Measurements from ENCODE around the gene ADCY9.

ADCY9 gene

DNA sequence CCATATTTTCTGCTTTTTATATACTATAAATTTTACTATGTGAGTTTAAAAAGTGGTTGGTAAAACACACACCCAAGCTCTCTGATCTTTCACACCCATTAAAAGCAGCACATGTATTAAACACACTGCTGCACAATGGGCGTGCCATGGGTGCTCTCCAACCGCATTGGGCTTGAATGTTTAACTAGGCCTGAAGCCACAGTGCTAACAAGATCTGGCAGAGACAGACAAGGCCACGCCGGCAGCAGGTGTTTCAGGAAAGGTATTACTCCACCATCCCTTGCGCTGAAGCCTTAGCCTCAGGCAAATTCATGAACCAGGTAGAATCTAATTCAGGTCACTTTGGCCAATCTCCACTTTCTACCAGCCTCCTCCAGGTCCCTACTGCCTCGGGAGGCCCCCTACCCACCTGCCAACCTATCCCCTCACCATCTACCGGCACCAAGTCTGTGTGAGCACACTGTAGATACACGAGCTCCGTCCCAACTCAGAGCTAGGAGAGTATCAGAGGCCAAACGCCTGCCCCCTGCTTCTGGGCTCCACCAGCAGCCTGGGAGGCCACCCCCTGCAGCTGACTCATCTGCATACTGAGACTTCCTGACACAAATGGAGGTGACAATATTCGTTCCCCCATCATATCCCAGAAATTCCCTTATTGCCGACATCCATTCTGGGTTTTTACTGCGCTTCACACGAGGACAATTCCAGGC lies 95.0 kb downstream of the ADCY9 start:
- Histone ChIP-seq H3K27ac (ENCODE audit: low read length) (peak overlapping the region; percentile 31), H3K9me3 (ENCODE audit: control insufficient read depth in 1 of 2, low read length in 2 of 2) (no peaks in the 10 kb centered on the region), H3K4me1 (ENCODE audit: control insufficient read depth in 1 of 2, insufficient read depth in 2 of 2, low read length in 2 of 2) (peaks cover under 1 to 15% of the 10 kb centered on the region in 2 donors), H3K4me3 (ENCODE audit: low read depth in 1 of 2, low read length in 2 of 2) (no peak overlapping the region), H3K27me3 (ENCODE audit: low read depth, low read length) (no peaks in the 10 kb centered on the region), H3K36me3 (ENCODE audit: control insufficient read depth in 1 of 2, insufficient read depth in 2 of 2, low read length in 2 of 2) (no peaks in the 10 kb centered on the region)

DNA sequence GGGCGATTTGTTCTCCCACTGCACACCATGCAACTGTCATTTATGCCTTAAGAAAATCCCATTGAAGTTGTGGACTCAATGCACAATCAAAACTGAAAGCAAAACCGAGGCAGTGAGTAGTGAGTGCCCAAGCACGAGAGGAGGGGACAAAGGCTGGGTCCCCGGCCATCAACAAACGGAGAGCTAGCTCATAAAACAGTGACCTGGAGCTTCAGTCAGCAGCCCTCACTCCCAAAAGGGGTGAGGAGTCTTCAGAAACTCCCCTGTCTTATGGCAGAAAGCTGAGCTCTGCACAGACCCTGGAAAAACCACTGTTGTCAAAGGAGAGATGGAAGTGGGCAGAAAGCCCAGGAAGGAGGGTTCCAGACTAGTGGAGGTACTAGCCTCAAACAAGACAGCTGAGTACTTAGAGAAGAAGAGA lies 96.9 kb downstream of the ADCY9 start:
- H3K27ac ChIP-seq (ENCODE audit: low read length), result peak overlapping the region; percentile 71
- H3K4me3 ChIP-seq (ENCODE audit: low read depth in 1 of 2, low read length in 2 of 2), result peak overlapping the region; percentile 65 to 69

DNA sequence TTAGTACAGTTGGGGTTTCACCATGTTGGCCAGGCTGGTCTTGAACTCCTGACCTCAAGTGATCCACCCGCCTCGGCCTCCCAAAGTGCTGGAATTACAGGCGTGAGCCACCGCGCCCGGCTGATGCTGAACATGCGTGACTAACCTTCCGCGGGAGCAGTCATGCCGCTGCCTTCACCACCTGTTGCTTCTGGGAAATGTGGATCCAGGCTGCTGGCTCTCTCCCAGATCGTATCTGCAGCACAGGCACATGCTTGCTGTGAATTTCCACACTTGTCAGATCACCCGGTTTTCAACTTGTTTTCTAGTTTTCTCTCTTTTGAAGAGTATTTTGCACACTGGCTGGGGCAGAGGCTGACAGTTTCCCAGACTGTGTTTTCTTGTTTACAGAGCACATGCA lies 97.9 kb downstream of the ADCY9 start:
- Histone ChIP-seq H3K4me3 (ENCODE audit: low read depth in 1 of 2, low read length in 2 of 2) (no peak overlapping the region), H3K9me3 (ENCODE audit: control insufficient read depth in 1 of 2, low read length in 2 of 2) (no peaks in the 10 kb centered on the region), H3K27ac (ENCODE audit: low read length) (no peak overlapping the region), H3K4me1 (ENCODE audit: control insufficient read depth in 1 of 2, insufficient read depth in 2 of 2, low read length in 2 of 2) (peaks cover 4 to 15% of the 10 kb centered on the region in 2 donors), H3K36me3 (ENCODE audit: control insufficient read depth in 1 of 2, insufficient read depth in 2 of 2, low read length in 2 of 2) (no peaks in the 10 kb centered on the region), H3K27me3 (ENCODE audit: low read depth, low read length) (no peaks in the 10 kb centered on the region)

More for the DNA sequence above, 96.9 kb downstream of the ADCY9 start:
- no peaks in the 10 kb centered on the region for H3K36me3 ChIP-seq (ENCODE audit: control insufficient read depth in 1 of 2, insufficient read depth in 2 of 2, low read length in 2 of 2)
- H3K9me3 ChIP-seq (ENCODE audit: control insufficient read depth in 1 of 2, low read length in 2 of 2), result no peaks in the 10 kb centered on the region
- H3K4me1 ChIP-seq (ENCODE audit: control insufficient read depth in 1 of 2, insufficient read depth in 2 of 2, low read length in 2 of 2), result peaks cover 4 to 15% of the 10 kb centered on the region in 2 donors
- H3K27me3 ChIP-seq (ENCODE audit: low read depth, low read length), result no peaks in the 10 kb centered on the region

DNA sequence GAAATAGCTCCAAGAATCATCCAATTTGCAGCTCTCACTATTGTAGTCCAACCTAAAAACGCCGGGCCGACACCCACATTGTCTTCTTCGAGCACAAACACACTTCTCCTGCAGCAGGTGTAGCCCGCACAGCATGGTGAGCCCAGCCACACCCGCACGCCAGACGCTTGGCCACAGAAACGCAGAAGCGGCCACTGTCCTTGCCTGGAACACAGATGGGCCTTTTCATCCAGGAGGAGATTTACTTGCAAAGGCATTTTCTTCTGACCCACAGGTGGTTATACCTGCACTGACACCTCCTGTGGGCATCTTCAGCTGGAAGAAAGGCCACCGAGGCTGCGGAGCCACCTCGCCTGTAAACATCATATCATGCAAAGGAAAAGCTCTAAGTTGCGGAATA lies 98.4 kb downstream of the ADCY9 start:
- Histone ChIP-seq H3K9me3 (ENCODE audit: control insufficient read depth in 1 of 2, low read length in 2 of 2) (no peaks in the 10 kb centered on the region), H3K27ac (ENCODE audit: low read length) (no peak overlapping the region), H3K4me3 (ENCODE audit: low read depth in 1 of 2, low read length in 2 of 2) (no peak overlapping the region), H3K27me3 (ENCODE audit: low read depth, low read length) (no peaks in the 10 kb centered on the region), H3K36me3 (ENCODE audit: control insufficient read depth in 1 of 2, insufficient read depth in 2 of 2, low read length in 2 of 2) (no peaks in the 10 kb centered on the region), H3K4me1 (ENCODE audit: control insufficient read depth in 1 of 2, insufficient read depth in 2 of 2, low read length in 2 of 2) (peaks cover 4 to 15% of the 10 kb centered on the region in 2 donors)

DNA sequence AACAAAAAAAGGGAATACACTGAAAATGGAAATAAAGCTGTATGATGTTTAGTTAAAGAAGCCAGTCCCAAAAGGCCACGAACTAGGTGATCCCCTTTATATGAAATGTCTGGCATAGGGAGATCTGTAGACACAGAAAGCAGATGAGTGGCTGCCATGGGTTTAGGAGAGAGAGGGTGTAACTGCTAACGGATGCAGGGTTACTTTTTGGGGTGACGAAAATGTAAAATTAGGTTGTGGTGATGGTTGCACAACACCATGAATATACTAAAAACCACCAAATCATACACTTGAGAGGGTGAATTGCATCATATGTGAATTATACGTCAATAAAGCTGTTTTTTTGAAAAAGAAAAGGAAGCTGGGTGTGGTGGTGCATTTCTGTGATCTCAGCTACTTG lies 99.6 kb downstream of the ADCY9 start:
- H3K27ac ChIP-seq (ENCODE audit: low read length), result no peak overlapping the region
- H3K36me3 ChIP-seq (ENCODE audit: control insufficient read depth in 1 of 2, insufficient read depth in 2 of 2, low read length in 2 of 2), result no peaks in the 10 kb centered on the region
- H3K4me3 ChIP-seq (ENCODE audit: low read depth in 1 of 2, low read length in 2 of 2), result no peak overlapping the region
- peaks cover 4 to 21% of the 10 kb centered on the region in 2 donors for H3K4me1 ChIP-seq (ENCODE audit: control insufficient read depth in 1 of 2, insufficient read depth in 2 of 2, low read length in 2 of 2)
- H3K9me3 ChIP-seq (ENCODE audit: control insufficient read depth in 1 of 2, low read length in 2 of 2), result no peaks in the 10 kb centered on the region
- no peaks in the 10 kb centered on the region for H3K27me3 ChIP-seq (ENCODE audit: low read depth, low read length)

DNA sequence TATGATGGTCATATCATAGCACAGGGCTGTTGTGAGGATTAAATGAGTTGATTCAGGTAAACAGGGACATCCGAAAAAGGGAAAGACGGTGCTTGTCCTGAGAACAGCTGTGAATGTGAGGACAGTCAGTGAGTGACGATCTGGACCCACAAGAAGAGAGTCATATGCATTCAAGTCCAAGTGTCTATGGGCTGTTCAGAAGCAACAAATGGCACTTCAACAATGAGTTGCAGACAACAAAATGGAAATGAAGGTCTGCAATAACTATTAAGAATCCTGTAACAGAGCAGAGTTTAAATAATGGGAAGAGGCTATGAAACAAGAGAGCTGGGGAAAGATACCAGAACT lies 100.3 kb downstream of the ADCY9 start:
- Histone ChIP-seq H3K9me3 (ENCODE audit: control insufficient read depth in 1 of 2, low read length in 2 of 2) (no peaks in the 10 kb centered on the region), H3K27me3 (ENCODE audit: low read depth, low read length) (no peaks in the 10 kb centered on the region), H3K36me3 (ENCODE audit: control insufficient read depth in 1 of 2, insufficient read depth in 2 of 2, low read length in 2 of 2) (no peaks in the 10 kb centered on the region), H3K4me1 (ENCODE audit: control insufficient read depth in 1 of 2, insufficient read depth in 2 of 2, low read length in 2 of 2) (peaks cover 4 to 23% of the 10 kb centered on the region in 2 donors), H3K4me3 (ENCODE audit: low read depth in 1 of 2, low read length in 2 of 2) (no peak overlapping the region), H3K27ac (ENCODE audit: low read length) (no peak overlapping the region)

DNA sequence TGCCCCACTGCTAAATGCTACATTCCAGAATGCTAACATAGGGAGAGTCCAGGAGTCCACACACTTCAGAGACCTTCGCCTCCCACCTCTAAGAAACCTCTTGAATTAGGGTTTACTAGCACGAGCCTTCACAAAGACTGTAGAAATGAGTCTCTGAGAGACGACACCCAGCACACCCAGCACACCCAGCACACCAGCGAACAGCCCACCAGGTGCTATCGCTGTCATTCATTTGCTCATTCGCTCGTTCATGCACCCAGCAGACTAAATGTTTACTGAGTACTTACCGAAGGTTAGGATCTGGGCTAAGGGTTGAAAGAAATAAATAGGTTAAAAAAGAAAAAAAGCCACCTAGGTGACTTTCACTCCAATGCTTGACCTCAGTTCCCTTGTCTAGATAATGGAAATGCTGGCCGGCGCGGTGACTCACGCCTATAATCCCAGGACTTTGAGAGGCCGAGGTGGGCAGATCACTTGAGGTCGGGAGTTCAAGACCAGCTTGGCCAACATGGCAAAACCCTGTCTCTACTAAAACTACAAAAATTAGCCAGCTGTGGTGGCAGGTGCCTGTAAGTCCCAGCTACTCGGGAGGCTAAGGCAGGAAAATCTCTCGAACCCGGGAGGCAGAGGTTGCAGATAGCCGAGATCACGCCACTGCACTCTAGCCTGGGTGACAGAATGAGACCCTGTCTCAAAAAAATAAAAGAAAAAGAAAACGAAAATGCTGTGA lies 100.8 kb downstream of the ADCY9 start:
- H3K4me1 ChIP-seq (ENCODE audit: control insufficient read depth in 1 of 2, insufficient read depth in 2 of 2, low read length in 2 of 2), result peaks cover 4 to 23% of the 10 kb centered on the region in 2 donors
- H3K27ac ChIP-seq (ENCODE audit: low read length), result no peak overlapping the region
- no peaks in the 10 kb centered on the region for H3K27me3 ChIP-seq (ENCODE audit: low read depth, low read length)
- H3K36me3 ChIP-seq (ENCODE audit: control insufficient read depth in 1 of 2, insufficient read depth in 2 of 2, low read length in 2 of 2), result no peaks in the 10 kb centered on the region
- no peak overlapping the region for H3K4me3 ChIP-seq (ENCODE audit: low read depth in 1 of 2, low read length in 2 of 2)
- H3K9me3 ChIP-seq (ENCODE audit: control insufficient read depth in 1 of 2, low read length in 2 of 2), result no peaks in the 10 kb centered on the region

DNA sequence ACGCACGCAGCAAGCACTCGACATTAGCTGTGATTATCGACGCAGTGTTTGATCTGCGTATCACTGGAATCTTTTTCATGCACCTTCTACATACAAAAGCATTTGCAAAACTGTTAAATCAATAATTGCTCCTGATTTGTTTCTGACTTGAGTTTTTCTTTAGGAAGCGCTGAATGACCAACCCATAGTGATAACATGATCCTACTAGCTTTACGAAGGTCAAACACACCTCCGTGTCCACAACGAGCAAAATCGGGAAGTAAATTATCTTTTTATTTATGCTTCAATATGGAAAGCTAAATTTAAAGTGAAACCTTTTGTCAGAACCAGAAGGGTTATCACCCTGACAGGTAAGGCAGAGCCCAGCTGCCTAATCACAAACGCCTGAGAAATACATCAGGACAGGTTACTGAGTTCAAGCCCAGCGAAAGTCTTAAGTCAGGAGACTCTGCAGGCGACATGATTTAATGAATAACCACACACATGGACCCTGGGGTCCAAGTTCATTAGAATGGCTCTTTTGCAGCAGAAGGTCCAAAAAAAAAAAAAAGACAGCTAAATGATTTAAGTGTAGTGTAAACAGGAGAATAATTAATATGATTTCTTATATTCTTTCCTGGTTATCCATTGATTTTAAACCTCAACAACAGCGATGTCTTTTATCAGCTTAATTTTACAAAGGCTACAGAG lies 104.2 kb downstream of the ADCY9 start:
- H3K4me3 ChIP-seq (ENCODE audit: low read depth in 1 of 2, low read length in 2 of 2), result no peak overlapping the region
- no peak overlapping the region for H3K27ac ChIP-seq (ENCODE audit: low read length)
- no peaks in the 10 kb centered on the region for H3K36me3 ChIP-seq (ENCODE audit: control insufficient read depth in 1 of 2, insufficient read depth in 2 of 2, low read length in 2 of 2)
- H3K9me3 ChIP-seq (ENCODE audit: control insufficient read depth in 1 of 2, low read length in 2 of 2), result no peaks in the 10 kb centered on the region
- peaks cover 4 to 8% of the 10 kb centered on the region in 2 donors for H3K4me1 ChIP-seq (ENCODE audit: control insufficient read depth in 1 of 2, insufficient read depth in 2 of 2, low read length in 2 of 2)
- H3K27me3 ChIP-seq (ENCODE audit: low read depth, low read length), result no peaks in the 10 kb centered on the region

DNA sequence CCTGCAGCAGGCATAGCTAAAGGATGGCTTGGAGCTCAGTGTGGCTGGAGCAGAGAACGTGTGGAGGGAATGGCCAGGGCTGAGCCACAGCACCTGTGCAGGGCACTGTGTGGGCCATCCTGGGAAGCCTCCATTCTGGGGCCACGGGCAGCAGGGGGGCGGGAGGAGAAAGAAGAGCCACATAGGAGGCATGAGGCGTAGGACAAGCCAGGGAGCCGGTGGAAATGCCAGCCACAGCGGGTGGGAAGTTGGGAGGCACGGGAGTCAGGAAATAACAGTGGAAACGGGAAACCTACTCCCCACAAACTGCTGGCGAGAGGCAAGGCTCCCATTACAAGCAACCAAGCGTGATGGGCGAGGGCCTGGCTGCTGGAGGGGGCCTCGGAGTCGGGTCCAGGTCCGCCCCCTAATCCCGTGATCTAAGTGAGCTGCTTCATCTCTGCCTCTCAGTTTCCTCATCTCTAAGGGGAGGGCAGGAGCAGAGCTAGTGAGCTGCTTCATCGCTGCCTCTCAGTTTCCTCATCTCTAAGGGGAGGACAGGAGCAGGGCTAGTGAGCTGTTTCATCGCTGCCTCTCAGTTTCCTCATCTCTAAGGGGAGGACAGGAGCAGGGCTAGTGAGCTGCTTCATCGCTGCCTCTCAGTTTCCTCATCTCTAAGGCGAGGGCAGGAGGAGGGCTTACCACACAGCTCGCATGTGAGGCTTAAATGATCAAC lies 104.9 kb downstream of the ADCY9 start:
- no peak overlapping the region for H3K27ac ChIP-seq (ENCODE audit: low read length)
- peaks cover 4 to 8% of the 10 kb centered on the region in 2 donors for H3K4me1 ChIP-seq (ENCODE audit: control insufficient read depth in 1 of 2, insufficient read depth in 2 of 2, low read length in 2 of 2)
- no peaks in the 10 kb centered on the region for H3K9me3 ChIP-seq (ENCODE audit: control insufficient read depth in 1 of 2, low read length in 2 of 2)
- H3K4me3 ChIP-seq (ENCODE audit: low read depth in 1 of 2, low read length in 2 of 2), result no peak overlapping the region
- H3K36me3 ChIP-seq (ENCODE audit: control insufficient read depth in 1 of 2, insufficient read depth in 2 of 2, low read length in 2 of 2), result no peaks in the 10 kb centered on the region
- H3K27me3 ChIP-seq (ENCODE audit: low read depth, low read length), result no peaks in the 10 kb centered on the region

DNA sequence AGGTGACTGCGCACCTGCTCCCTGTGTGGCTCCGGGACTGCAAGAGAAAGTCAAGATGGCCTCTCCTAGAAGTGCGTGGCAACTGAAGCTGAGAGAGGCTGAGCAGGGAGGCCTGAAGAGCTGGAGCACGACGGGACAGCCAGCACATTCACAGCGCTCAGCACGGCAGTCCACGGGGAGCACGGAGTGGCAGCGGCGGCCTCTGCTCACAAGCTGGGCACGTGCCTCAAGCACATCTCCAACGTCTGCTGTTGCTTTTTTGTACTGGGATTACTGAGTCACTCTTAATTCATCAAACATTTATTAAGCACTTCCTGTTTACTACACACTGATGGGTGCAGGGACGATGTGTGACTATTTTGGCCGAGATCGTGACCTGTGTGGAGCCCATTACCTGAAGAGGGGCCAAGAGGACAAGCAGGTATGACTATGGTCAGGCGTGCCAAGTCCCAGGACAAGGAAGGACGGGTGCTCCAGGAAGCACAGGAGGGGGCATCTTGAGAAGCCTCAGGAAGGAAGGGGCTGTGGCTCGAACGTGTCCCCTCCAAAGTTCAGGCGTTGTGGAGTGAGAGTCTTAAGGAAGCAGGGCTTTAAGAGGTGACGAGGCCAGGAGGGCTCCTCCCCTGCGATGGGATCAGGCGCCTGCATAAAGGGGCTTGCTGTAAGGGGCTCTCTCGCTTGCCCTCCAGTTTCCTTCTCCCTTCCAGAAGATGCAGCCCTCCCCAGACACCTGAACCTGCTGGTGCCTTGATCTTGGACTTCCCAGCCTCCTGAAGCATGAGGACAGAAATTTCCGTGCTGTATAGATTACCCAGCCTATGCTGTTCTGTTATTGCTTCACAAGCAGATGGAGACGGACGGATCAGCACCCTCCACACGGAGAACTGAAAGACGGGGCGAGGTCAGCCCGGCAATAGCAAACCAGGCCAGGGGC lies 105.8 kb downstream of the ADCY9 start:
- no peak overlapping the region for H3K4me3 ChIP-seq (ENCODE audit: low read depth in 1 of 2, low read length in 2 of 2)
- H3K27me3 ChIP-seq (ENCODE audit: low read depth, low read length), result no peaks in the 10 kb centered on the region
- H3K36me3 ChIP-seq (ENCODE audit: control insufficient read depth in 1 of 2, insufficient read depth in 2 of 2, low read length in 2 of 2), result no peaks in the 10 kb centered on the region
- H3K4me1 ChIP-seq (ENCODE audit: control insufficient read depth in 1 of 2, insufficient read depth in 2 of 2, low read length in 2 of 2), result peaks cover 0 to 8% of the 10 kb centered on the region in 2 donors
- H3K27ac ChIP-seq (ENCODE audit: low read length), result no peak overlapping the region
- H3K9me3 ChIP-seq (ENCODE audit: control insufficient read depth in 1 of 2, low read length in 2 of 2), result no peaks in the 10 kb centered on the region

Data from muscle layer of duodenum (tissue), 2 donors.